PFSK-1 (cell line): ENCODE measurements around the gene MAML2.

Experiments
- POLR2AphosphoS5 ChIP-seq: IDR thresholded peaks from 2 replicates; pipeline ENCODE4 v1.6.1; 2012; ENCODE audit warnings: low read depth, mild to moderate bottlenecking, control low read depth, low read length, moderate library complexity
- REST ChIP-seq, 2 experiments: IDR thresholded peaks; 2 replicates each; pipeline versions ENCODE4 v1.6.1 to v1.8.0; 2011 to 2012; ENCODE audit warnings: low read depth in 2 of 2, low read length in 2 of 2, control low read depth in 1 of 2, inconsistent platforms in 1 of 2, mild to moderate bottlenecking in 1 of 2, moderate library complexity in 1 of 2; ENCODE audit not compliant: insufficient read depth in 1 of 2
- SIN3A ChIP-seq: IDR thresholded peaks from 2 replicates; pipeline ENCODE4 v1.6.1; 2012; ENCODE audit warnings: mild to moderate bottlenecking, low read length, moderate library complexity, borderline replicate concordance; ENCODE audit not compliant: insufficient read depth
- TAF1 ChIP-seq: IDR thresholded peaks from 2 replicates; pipeline ENCODE4 v1.6.1; 2012; ENCODE audit warnings: low read length, control low read depth, borderline replicate concordance; ENCODE audit not compliant: insufficient read depth

- TF ChIP-seq TAF1 (no peak), POLR2AphosphoS5 (no peak), SIN3A (no peak), REST (IDR thresholded peaks at IDR 0.05; ENCODE audit: insufficient read depth in 1 of 2, low read depth in 2 of 2, low read length in 2 of 2) (no peak)
Observed at GRCh38 chr11:96038046-96038445, 304.9 kb downstream of the MAML2 start.
